Renal pelvis (tissue), 4 donors: ENCODE measurements around the gene WDR43. TPM values are rescaled to one million over a fixed set of nuclear protein-coding genes. Genes with fewer than 3 reads are reported as not detected.
"Not testable (repeated sequence)": the region's sequence is repeated elsewhere in the genome, so short reads cannot be mapped to it uniquely, and the experiment has no call there.

Experiments
- DNase-seq: peaks from one replicate; pipeline ENCODE4 v3.0.0-alpha.2; 2013
- polyA plus RNA-seq, 3 donors: library from polyadenylated mRNA; unstranded; fragments of 120-200 nt; gene quantifications; one replicate each; pipeline ENCODE4 v1.2.1, GENCODE V29; 2013; ENCODE audit not compliant: insufficient read length in 3 of 3

WDR43 gene
- polyA plus RNA-seq, 3 donors = 47.4 to 56.7 (median 48.6) TPM

- DNase-seq = no peak
Measured at GRCh38 chr2:28956415-28956826, 62.0 kb downstream of the WDR43 start.

- no peak for DNase-seq
Measured at GRCh38 chr2:28956890-28957289, 62.4 kb downstream of the WDR43 start.

- DNase-seq = peak; percentile 73
Measured at GRCh38 chr2:28958689-28959088, 64.2 kb downstream of the WDR43 start.

GRCh38 chr2:28960401-28960800 is 65.9 kb downstream of the WDR43 start:
- no peak for DNase-seq

- no peak for DNase-seq
Measured at GRCh38 chr2:28962505-28962904, 68.0 kb downstream of the WDR43 start.

GRCh38 chr2:28970464-28971160 is 76.1 kb downstream of the WDR43 start:
- no peak for DNase-seq

GRCh38 chr2:28972778-28973335 is 78.4 kb downstream of the WDR43 start:
- no peak for DNase-seq

GRCh38 chr2:28974252-28974651 is 79.8 kb downstream of the WDR43 start:
- no peak for DNase-seq

- DNase-seq = no peak
Measured at GRCh38 chr2:28975671-28976070, 81.2 kb downstream of the WDR43 start.

- DNase-seq = no peak
Measured at GRCh38 chr2:28976584-28976983, 82.1 kb downstream of the WDR43 start.

GRCh38 chr2:28977176-28977875 is 82.9 kb downstream of the WDR43 start:
- no peak for DNase-seq

GRCh38 chr2:28978001-28978400 is 83.5 kb downstream of the WDR43 start:
- DNase-seq = not testable (repeated sequence)

GRCh38 chr2:28978606-28979005 is 84.1 kb downstream of the WDR43 start:
- no peak for DNase-seq

- peak; percentile 35 for DNase-seq
Measured at GRCh38 chr2:28979041-28979440, 84.6 kb downstream of the WDR43 start.

GRCh38 chr2:28979576-28980366 is 85.3 kb downstream of the WDR43 start:
- no peak for DNase-seq

GRCh38 chr2:28980368-28981015 is 86.0 kb downstream of the WDR43 start:
- DNase-seq = no peak

- DNase-seq = peak; percentile 62
Measured at GRCh38 chr2:28981016-28981441, 86.6 kb downstream of the WDR43 start, which contains the start of gene TOGARAM2. Gene TOGARAM2, plus strand, starts transcription at chr2:28981298. Its CDS starts 13,537 bp downstream, at chr2:28994835.

GRCh38 chr2:28981620-28982376 is 87.3 kb downstream of the WDR43 start:
- no peak for DNase-seq

GRCh38 chr2:28982381-28982950 is 88.0 kb downstream of the WDR43 start:
- no peak for DNase-seq

GRCh38 chr2:28986429-28986828 is 92.0 kb downstream of the WDR43 start:
- DNase-seq = no peak

- DNase-seq = no peak
Measured at GRCh38 chr2:28989973-28990372, 95.5 kb downstream of the WDR43 start.
